ENCODE data around the gene SOWAHD. TPM values are rescaled to one million over a fixed set of nuclear protein-coding genes. Genes with fewer than 3 reads are reported as not detected.

Gene SOWAHD, protein sequence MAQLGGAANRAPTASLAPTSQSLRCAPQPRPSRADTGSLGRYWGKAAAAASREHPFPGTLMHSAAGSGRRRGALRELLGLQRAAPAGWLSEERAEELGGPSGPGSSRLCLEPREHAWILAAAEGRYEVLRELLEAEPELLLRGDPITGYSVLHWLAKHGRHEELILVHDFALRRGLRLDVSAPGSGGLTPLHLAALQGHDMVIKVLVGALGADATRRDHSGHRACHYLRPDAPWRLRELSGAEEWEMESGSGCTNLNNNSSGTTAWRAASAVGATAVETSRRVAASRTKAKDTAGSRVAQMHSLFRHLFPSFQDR
- total RNA-seq (1 to 10 TPM in 1 of 10 donors, under 1 TPM in 3, not detected in 6; 0.35 to 1.7 (median 0.36) TPM), polyA plus RNA-seq (under 1 TPM in 1 of 2 donors, not detected in 1; 0.12 TPM)
- long read RNA-seq, donor 1, partial matches to known transcripts: 0 of 2 reads
- long read RNA-seq, donor 1, other reads (novel, unspliced or antisense): 0 of 2 reads
- long read RNA-seq, donor 2, partial matches to known transcripts: 0 of 1 reads
- long read RNA-seq, donor 2, other reads (novel, unspliced or antisense): 0 of 1 reads
- long read RNA-seq, donor 3: 0 reads

DNA sequence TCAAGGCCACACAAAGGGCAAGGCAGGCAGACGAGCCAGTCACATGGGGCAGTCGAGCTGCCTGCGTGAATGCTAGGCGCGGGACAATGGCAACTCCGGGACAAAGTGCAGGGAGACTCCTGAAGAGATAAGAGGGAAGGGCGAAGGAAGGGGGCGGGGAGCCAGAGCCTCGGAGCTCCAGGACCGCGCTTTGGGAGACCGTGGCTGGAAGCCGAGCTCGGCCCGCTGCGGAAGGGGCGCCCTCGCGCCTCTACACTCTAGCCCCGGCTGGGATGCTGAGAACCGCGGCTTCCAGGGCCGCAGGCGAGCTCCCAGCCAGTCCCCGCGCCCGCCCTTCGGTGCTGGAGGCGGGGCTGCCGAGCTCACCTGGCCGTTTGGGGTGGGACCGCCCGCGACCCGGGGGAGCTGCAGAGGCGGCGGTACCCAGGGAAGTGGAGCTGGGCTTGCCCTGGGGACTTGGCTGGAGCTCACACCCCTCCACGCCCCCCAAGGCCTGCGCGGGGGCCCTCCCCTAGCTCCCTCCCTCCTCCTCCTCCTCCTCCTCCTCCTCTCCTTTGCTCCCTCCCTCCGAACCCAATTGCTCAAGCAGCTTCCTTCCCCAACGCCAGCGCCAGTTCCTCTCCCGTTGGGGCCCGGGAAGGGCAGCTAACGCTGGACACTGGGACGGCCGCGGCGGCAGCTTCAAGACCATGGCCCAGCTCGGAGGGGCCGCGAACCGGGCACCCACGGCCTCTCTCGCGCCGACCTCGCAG, at the start of gene SOWAHD:
SOWAHD (plus strand) TSS at position 610 of the 752 bp plus-strand sequence; CDS start at position 690, 80 bp downstream.
- intact Hi-C loops (cut with DNase I): no loop called here
- H3K9me3 ChIP-seq: no peaks in the 10 kb centered on the region
- ATAC-seq (peak; percentile 35 to 61 (median 55)), DNase-seq (peak in 1 of 2 donors; percentile 34)
- TF ChIP-seq, protein P1, sequence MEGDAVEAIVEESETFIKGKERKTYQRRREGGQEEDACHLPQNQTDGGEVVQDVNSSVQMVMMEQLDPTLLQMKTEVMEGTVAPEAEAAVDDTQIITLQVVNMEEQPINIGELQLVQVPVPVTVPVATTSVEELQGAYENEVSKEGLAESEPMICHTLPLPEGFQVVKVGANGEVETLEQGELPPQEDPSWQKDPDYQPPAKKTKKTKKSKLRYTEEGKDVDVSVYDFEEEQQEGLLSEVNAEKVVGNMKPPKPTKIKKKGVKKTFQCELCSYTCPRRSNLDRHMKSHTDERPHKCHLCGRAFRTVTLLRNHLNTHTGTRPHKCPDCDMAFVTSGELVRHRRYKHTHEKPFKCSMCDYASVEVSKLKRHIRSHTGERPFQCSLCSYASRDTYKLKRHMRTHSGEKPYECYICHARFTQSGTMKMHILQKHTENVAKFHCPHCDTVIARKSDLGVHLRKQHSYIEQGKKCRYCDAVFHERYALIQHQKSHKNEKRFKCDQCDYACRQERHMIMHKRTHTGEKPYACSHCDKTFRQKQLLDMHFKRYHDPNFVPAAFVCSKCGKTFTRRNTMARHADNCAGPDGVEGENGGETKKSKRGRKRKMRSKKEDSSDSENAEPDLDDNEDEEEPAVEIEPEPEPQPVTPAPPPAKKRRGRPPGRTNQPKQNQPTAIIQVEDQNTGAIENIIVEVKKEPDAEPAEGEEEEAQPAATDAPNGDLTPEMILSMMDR (IDR thresholded peaks at IDR 0.05): no peak
- H3K27ac ChIP-seq: peak within 1 kb of the TSS in 2 of 10 donors; percentile 22 to 65
- H3K4me1 ChIP-seq: peaks cover 0 to 49% (median 4%) of the 10 kb centered on the region in 9 donors
- H3K36me3 ChIP-seq: no peaks in the 10 kb centered on the region
- 0% methylated on average over 47 to 50 of the region's 59 CpGs for WGBS, 2 donors
- H3K4me3 ChIP-seq: peak within 1 kb of the TSS; percentile 14 to 62 (median 48)
- H3K27me3 ChIP-seq: peaks cover 0 to 24% (median 6%) of the 10 kb centered on the region in 7 donors

DNA sequence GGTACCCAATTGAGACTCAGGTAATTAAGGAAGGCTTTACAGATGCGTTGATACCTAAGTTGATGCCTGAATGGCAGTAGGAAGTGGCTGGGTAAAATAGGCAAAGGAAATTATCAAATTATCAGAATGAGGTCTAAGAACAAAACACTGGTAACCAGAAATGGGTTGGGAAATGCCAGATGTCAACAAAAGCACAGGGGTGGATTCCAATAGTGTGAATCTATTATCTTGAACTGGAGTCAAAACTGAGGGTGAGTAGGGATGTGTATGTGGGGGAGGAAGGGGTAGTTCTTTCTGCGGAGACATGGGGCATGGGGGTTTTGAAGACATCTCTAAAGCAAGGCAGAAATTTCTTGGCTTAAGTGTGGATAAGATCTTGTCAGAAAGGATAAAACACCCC, 49.5 kb upstream of the SOWAHD start:
- Histone ChIP-seq H3K9me3 (no peaks in the 10 kb centered on the region), H3K36me3 (no peaks in the 10 kb centered on the region), H3K4me1 (no peaks in the 10 kb centered on the region), H3K4me3 (no peak overlapping the region), H3K27ac (no peak overlapping the region), H3K27me3 (no peaks in the 10 kb centered on the region)
- no peak for ATAC-seq
- no peak for DNase-seq
- TF ChIP-seq, protein P1 (IDR thresholded peaks at IDR 0.05): no peak
- intact Hi-C loops (cut with DNase I): no loop called here
- WGBS, 2 donors: 86 to 91% methylated on average over 2 of the region's 2 CpGs

DNA sequence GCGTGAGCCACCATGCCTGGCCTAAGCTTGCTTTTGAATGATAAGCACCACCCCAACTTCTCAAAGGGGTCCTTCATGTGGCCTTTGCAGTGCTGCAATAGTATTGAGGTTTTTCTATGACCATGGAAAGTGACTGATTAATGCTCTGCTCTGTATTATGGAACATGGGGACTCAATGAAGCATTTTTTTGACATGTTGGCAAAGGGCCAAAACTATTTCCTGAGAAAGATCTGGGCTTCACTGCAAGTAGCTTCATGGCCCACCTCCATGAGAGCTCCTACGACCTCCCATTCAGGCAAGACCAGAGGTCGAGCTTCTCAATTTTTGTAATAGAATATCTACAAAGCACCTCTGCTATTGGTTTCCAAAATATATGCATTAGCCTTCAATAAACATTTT, 48.8 kb upstream of the SOWAHD start:
- no peaks in the 10 kb centered on the region for H3K4me1 ChIP-seq
- WGBS, 2 donors: 78 to 85% methylated on average over 3 of the region's 3 CpGs

More for the DNA sequence above, 48.8 kb upstream of the SOWAHD start:
- no peaks in the 10 kb centered on the region for H3K9me3 ChIP-seq
- no peak overlapping the region for H3K4me3 ChIP-seq
- intact Hi-C loops (cut with DNase I): no loop called here
- DNase-seq (no peak), ATAC-seq (no peak)
- no peaks in the 10 kb centered on the region for H3K36me3 ChIP-seq
- H3K27me3 ChIP-seq: no peaks in the 10 kb centered on the region
- TF ChIP-seq, protein P1 (IDR thresholded peaks at IDR 0.05): no peak
- H3K27ac ChIP-seq: no peak overlapping the region

Data from heart right ventricle (tissue), 16 donors.